NOMO-1 treated with DMSO at 0.1 percent for 48 hours (cell line): ENCODE measurements around the gene ANKFN1.

Experiments
- DNase-seq: peaks from one replicate; lab custom pipeline; 2025; ENCODE audit not compliant: unreplicated experiment; lab: John Stamatoyannopoulos, UW

The ANKFN1 gene

GRCh38 chr17:56178203-56178602 lies 24.9 kb downstream of the ANKFN1 start:
- DNase-seq, result no peak

GRCh38 chr17:56182081-56182480 lies 28.8 kb downstream of the ANKFN1 start:
- DNase-seq, result no peak

- no peak for DNase-seq
Measured at GRCh38 chr17:56184650-56185049, 31.4 kb downstream of the ANKFN1 start.

- DNase-seq, result no peak
Measured at GRCh38 chr17:56185491-56186221, 32.4 kb downstream of the ANKFN1 start.

- no peak for DNase-seq
Measured at GRCh38 chr17:56186222-56186786, 33.0 kb downstream of the ANKFN1 start.

- DNase-seq, result peak; percentile 40
Measured at GRCh38 chr17:56203430-56203829, 50.2 kb downstream of the ANKFN1 start.

GRCh38 chr17:56206351-56206750 lies 53.1 kb downstream of the ANKFN1 start:
- no peak for DNase-seq

- DNase-seq, result no peak
Measured at GRCh38 chr17:56213031-56213430, 59.8 kb downstream of the ANKFN1 start.

- no peak for DNase-seq
Measured at GRCh38 chr17:56217921-56218320, 64.6 kb downstream of the ANKFN1 start.

- no peak for DNase-seq
Measured at GRCh38 chr17:56222255-56222654, 69.0 kb downstream of the ANKFN1 start.

- DNase-seq, result peak; percentile 52
Measured at GRCh38 chr17:56230660-56231059, 77.4 kb downstream of the ANKFN1 start.

- DNase-seq, result no peak
Measured at GRCh38 chr17:56231252-56231651, 78.0 kb downstream of the ANKFN1 start.

GRCh38 chr17:56231693-56232092 lies 78.4 kb downstream of the ANKFN1 start:
- no peak for DNase-seq

- DNase-seq, result no peak
Measured at GRCh38 chr17:56244268-56244890, 91.1 kb downstream of the ANKFN1 start.

GRCh38 chr17:56247816-56248215 lies 94.5 kb downstream of the ANKFN1 start:
- DNase-seq, result no peak

GRCh38 chr17:56257075-56257474 lies 103.8 kb downstream of the ANKFN1 start:
- no peak for DNase-seq

- no peak for DNase-seq
Measured at GRCh38 chr17:56260376-56261002, 107.2 kb downstream of the ANKFN1 start.

GRCh38 chr17:56262803-56263202 lies 109.5 kb downstream of the ANKFN1 start:
- no peak for DNase-seq

GRCh38 chr17:56269556-56270389 lies 116.5 kb downstream of the ANKFN1 start:
- no peak for DNase-seq

GRCh38 chr17:56274491-56274890 lies 121.2 kb downstream of the ANKFN1 start:
- DNase-seq, result no peak

- DNase-seq, result peak; percentile 4
Measured at GRCh38 chr17:56284482-56284881, 131.2 kb downstream of the ANKFN1 start.
